Stimulated activated CD8-positive, alpha-beta memory T cell treated with anti-CD3 and anti-CD28 coated beads, Interleukin-15, amount 100 ng/mL, for 24 hours (primary cell): ENCODE measurements around the gene MEIS1.

ENCODE experiments used
- DNase-seq: peaks from one replicate; pipeline ENCODE4 v3.0.0-alpha.2; 2020; ENCODE audit warnings: low read depth

MEIS1 gene

DNA sequence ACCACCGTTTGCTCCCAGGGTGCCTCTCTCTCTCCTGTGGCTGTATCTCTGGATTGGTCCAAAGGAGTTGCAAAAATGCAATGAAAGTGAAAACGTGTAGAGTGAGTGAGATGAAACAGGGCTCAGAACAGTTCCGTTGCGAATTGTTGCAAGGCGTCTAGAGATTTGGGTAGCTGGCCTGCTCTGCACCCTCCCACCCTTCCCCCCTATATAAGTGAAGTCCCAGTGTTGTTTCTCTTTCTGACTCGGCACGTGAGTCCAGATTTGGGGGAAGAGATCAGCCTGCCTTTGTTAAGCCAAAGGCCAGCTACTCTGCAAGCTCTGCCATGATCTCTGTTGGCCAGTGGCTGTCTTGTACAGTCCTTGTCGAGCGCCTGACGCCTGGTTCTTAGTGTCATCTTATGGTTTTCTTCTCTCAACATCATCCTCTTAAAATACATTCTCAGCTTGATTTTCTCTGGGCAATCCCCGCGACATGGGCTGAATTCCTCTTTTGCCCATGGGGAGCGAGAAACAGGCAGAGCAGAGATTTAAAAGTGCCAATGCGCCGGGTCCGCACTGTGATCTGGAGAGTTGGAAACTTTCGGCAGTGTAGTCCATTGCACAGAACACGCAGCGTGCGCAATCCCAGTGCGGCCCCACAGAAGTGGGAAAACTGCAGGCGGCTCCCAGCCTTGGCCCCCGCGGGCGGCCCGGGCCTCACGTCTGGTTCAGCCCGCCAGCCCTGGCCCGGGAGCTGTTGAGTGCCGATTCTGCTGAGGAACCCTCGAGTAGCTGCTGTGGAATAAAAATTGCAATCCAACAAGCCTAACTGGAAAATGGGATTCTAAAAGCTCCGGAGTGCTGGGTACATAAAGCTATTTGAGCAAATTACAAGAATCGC is 9.3 kb downstream of the MEIS1 start:
- no peak for DNase-seq

DNA sequence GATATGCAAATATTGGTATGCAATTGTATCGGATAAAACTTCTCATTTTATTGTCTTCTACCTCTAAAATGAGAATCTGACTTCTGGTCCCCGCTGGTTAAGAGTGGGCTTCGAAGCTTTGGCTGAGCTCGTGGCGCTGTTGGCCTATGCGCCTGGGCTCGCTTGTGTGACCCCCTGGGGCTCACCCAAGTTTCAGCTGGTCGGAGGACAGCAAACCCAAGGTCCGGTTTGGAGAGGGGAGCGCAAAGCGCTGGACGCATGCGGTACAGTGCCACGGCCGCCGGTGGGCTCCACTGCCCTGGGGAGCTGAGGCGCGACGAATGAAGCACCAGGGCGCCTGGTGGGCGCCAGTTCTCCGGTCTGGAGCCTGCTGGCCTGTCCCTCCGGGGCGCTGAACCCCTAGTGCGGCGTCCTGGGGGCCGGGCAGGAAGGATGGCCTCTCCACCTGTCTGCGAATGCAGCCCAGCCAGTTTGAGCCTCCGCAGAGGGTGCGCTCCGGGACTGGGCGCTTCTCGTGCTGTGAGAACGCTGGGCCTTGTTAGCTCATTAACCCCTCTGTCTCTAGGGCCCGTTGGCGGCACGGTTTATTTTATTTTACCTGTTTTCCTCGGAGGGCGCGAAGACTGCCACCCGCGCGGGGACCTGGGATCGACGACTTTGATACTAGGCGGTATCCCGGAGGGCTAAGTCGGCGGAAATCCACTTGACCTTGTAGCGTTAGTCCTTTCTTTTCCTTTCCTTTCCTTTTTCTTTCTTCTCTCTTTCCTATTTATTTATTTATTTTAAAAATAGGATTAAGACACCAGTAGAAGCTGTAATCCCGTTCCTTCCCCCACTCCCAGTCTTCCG is 10.4 kb downstream of the MEIS1 start:
- DNase-seq: no peak

DNA sequence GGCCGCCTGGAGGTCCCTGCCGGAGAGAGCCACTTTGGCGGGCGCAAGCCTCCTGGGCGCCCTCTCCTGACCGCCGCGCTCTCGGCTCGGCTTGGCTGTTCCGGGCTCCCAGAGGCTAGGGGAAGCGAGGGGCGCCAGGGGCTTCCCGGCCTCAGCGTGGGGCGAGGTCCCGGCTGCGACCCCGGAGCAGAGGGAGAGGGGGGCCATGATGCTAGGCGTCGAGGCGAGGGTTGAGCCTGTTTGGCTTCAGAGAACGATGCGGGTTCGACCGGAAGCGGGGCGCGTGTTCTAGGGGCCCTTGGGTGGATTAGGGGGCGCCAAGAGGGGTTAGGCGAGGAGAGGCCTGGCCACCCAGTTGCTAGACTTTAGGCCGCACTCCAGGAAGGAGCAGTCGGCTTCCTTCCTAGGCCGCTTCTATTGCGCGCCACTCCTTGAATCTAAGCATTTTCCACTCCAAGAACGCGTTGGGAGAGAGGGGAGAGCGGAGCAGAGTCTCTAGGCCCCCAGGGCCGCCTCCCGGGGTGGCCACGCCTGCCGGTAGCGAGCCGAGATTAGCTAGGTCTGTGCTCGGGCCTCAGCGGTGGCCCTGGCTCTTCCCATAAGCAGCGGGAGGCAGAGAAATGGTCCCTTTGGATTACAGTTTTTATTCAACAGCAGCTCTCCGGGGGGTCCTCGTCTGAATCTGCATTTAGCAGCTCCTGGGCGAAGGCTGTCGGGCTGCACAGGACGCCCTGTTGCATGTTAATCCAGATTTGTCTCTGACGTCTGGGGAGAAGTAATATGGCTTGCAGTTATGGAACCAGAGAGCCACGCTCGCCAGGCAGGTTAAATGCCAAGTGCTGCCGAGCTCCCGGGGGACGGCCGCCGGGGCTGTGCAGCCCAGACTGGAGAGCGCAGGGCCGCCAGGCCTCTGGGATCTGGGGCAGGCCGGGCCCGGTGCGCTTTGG is 11.3 kb downstream of the MEIS1 start:
- DNase-seq: no peak

DNA sequence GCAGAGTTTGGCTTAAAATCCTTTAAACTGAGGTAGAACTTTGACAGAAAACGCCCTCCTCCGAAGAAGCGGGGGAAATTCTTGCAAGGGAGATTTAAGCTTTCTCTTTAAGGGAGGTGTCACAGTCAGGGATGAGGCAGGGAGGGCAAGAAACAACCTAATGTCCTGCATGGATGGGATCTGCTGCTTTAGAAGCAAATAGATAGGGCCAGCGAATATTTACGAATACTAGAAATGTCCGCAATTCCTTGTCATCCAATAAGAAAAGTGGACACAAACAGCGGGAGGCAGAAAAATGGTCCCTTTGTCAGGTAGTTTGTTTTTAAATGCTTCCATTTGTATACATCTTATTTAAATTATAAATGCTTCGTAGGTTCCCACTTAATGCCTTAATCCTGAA is 12.0 kb downstream of the MEIS1 start:
- DNase-seq: no peak

DNA sequence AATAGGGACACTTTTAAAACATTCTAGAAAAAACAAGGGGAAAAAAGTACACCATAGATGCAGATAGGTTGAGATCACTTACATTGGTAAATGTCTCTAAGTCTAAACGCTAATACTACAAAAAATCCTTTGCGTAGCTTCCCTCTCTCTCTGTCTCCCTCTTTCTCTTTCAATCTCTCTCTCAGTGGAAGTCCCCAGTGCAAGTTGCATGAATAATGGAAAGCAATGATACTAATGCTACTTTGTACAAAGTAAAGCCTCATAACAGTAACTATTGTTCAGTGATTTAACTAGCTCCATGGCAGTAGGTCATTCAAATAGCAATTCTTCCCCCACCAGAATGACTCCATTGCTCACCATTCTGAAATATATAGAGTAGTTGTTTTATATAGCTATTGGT is 12.8 kb downstream of the MEIS1 start:
- DNase-seq: no peak

DNA sequence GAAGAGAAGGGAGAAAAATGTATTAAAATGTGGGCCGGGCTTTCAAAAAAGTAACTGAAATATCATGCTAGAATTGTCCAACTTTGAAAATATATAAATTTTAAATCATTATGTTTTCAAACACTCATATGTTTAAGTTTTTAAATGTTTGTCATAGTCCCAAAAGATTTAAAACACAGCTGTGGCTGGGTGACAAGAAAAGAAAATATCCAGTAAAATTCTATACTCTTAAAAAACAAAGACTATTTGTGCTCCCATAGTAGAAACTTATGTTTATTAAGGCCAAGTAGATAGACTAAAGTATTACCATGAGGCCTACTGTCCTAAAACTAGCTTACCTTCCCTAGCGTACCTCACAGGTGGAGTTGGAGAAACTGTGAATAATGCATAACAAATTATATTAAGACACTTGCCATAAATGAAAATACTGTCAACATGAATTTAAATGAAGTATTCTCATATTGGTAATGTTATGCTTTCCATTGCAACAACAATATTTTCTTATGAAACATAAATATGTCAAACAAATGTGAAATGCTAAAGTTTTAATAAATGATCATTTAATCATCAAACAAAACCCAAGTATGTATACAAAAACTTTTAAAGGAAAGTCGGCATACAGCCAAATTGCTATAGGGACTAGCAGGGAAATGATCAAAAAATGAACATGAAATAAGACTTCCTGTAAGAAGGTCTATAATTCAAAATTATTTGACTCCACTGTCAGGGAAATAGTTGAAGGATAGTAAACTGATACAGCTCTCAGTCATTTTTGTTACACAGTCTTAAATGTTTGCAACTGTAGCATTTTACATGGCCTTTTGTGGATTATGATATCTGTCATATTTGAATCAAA is 13.4 kb downstream of the MEIS1 start:
- no peak for DNase-seq

DNA sequence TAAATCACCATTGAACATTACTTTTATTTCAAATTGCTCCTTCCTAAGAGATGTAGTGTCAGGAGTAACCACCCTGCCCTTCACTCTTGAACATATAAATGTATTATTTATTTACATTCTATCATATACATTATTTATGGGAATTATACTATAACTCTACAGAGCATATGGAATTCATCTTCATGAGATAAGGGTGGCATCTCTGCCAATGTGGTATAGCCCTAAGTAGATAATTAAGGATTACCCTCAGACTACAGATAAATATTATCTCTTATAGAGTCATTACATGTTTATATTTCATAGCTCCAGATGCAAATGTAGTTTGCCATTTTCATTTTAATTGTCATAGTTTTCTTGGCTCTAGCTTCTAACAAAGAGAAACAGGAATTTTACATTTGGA is 17.3 kb downstream of the MEIS1 start:
- DNase-seq: no peak

DNA sequence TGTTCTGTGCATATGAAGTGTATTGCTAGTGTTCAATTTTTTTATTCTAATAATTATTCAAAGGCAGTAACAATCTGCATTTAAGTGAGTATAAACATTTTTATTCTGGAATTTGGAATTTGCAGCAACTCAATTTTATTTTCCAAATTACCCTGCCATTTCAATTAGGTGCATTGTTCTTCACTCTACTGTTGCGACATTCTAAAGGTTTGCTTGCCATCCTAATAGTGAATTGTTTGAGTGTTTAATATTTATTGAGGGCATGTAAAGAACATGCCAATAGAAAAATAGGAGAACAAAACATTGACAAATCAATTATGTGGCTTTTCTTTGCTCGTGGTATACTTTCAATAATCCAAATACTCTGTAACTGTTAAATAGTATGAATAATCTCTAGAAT is 18.0 kb downstream of the MEIS1 start:
- DNase-seq: no peak

DNA sequence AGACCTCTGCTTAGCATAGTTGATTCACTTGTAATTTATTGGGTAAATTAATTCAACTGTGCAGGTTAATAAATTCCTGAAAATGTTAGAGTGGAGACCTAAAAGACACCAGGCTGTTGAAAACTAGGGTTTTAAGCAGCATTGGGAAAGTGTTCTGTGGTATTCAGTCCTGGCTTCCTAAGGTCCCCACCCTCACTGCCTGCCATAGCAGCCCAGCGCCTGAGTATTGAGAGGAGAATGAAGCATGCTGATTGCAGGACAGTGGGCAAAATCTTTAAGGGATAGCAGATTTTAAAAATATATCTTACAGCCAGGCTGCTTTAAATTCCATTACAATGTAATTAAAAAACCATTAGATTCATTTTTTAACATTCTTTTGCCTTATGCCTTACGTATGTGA is 20.6 kb downstream of the MEIS1 start:
- DNase-seq: no peak

DNA sequence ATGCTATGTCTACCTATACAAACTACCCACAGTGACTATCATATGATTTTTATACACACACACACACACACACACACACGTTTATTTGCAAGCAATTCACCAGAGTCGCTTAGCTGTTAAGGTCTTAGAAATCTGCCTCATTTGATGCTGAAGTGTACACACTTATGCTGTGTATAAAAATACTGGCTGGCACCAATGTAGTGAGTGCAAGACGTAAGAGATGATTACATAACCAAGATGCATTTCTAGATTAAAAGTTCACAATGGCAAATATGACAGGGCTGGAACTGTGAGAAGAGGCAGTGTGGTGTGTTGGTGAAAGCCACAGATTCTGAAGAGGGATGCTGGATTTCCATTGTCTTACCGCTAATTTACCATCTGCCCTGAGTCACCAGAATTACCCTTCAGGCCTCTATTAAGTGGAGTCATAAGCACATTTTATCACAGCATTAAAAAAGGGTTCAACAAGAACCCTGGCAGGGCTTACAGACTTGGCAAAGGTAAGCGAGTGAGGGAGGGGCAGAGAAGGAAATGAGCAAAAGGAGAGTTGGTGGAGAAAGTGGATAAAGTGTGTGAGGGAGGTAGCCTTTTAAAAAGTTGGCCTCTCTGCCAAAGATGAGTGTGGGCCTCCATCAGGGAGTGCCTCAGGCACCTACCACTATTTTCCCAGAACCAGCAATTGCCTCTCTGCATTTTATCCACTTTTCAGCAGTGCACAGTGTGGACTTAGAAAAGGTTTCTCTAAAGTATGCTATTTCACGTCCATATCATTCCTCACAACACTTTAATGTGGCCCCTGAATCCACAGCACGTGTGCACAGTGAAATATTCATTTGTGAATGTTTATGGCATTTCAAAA is 21.5 kb downstream of the MEIS1 start:
- no peak for DNase-seq

DNA sequence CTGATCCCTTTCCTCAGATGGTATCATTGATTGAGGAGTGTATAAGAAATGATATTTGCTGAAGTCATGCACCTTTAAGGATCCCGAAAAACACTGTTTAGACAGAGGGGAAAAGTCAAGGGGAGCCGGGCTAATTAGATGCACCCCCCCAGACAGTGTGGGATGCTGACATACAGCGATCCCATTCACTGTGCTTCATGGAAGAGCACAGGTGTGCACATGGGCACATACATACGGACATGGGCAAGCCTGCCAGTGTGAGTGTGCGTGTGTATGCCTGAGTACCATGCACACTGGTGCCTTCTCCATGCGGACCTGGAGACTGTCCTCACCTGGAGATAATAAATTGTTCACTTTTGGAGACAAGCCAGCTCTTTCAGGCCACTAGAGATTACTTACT is 22.6 kb downstream of the MEIS1 start:
- DNase-seq: no peak

DNA sequence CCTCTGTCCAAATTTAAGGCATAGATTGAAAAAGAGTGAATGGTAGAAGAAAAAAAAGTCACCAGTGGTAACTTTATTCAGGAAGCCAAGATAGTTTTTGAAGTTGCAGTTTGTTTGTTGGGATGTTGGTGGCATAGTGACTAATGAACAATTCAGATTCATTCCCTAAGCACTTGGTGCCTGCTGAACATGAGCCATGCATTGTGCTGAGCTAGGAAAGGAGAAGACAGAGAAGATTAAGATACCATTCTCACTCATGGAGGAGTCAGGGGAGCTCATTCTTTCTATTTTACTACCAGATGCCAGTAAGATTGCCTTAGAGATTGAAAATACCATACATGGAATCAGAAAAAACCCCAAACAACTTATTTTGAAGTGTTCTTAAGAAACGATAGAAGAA is 25.1 kb downstream of the MEIS1 start:
- DNase-seq: no peak

DNA sequence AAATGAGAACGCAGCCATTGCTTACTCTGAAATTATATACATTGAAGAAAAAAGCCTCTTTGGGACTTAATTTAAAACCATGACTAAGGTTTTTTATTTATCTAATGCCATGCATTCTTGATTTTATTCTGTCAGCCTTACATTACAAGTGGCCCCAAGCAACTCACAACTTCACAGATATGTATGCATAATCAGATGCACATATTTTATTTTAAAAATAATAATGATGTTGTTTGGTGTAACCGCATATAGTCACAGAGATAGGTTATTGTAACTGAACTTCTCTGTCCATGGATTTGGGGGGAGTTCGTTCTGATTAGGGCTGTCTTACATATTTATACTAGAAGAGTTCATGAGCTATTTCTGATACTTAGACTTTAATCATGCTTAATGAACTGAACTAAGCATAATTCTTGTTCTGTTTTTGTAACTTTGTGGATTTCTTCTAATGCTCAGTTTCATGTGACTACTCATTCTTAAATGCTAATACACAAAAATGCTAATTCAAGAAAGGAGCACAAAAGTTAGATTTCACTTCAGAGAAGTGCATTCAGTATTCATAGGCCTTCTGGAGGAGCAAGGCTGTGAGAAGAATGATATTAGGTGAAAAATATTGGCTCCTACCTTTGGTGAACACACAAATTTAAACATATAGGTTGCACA is 26.2 kb downstream of the MEIS1 start:
- no peak for DNase-seq

DNA sequence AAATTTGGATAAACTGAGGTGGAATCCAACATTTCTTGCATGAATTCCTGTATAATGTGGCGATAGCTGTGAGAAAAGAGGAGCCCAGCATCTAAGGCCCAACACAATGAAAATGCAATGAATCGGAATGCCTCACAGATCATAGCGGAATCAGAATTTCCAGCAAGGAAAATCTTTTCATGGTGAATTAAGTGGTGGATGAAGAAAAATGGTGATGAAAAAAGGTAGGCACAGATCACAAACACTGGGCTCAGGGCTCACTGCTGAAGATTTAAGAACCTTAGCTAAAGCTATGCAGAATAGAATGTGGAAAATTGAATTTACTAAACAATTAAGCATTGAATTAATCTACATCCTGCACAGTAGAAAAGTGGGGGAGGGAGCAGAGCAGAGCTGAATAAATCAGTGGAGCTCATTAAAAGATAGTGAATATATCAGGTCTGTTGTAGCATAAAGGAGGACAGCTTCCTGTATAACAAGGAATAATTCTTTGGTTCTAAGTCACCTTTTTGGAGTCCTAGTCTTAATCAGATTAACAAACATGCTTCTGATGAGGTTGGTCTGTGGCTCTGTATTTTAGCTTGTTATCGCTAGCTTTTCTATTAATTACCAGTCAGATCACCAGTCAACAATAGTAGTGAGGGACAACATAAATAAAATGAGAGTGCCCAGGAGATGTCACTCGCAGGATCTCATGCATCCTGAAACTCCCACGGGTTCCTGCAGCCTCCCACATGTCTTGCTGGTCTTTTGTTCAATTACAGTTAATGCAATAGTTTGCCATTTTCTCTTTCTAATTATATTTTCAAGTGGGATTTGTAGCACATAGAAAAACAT is 27.0 kb downstream of the MEIS1 start:
- no peak for DNase-seq

DNA sequence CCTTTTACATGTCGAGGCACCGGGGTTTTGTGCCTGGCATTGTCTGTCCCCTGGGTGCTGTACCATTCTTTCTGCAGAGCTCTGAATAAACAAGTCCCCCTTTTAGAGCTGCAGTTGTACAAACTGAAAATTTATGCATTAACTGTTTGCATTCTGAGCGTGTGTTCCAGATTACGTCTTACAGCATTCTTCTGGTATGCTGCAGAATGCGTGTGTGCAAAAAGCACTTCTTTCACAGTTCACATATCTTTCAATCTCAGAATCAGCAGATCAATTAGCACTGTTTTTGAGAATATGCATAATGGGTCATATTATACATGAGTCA is 27.5 kb downstream of the MEIS1 start:
- no peak for DNase-seq

DNA sequence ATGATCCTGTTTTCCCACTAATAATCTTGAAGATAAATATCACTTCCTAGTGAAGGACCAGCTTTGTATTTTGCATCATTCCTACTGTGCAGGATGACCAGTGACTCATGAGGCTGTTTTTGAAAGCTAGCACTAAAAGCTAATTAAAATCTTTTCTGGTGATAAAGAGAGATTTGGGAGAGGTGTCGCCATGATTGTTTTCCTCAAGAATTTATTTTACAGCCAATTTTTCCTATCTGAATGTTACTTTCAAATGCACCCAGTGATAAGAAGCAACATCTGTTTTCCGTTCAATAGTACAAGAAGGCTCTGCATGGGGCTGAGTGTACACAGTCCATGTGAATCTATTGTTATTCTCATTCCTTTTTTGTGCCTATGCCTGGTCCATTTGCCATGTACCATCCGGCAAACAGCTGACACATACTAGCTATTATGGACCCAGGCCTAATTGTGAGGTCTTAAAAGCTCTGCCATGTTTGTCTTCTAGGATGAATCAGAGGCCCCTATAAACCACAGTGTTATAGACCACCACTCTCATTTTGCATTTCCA is 28.4 kb downstream of the MEIS1 start:
- DNase-seq: no peak

DNA sequence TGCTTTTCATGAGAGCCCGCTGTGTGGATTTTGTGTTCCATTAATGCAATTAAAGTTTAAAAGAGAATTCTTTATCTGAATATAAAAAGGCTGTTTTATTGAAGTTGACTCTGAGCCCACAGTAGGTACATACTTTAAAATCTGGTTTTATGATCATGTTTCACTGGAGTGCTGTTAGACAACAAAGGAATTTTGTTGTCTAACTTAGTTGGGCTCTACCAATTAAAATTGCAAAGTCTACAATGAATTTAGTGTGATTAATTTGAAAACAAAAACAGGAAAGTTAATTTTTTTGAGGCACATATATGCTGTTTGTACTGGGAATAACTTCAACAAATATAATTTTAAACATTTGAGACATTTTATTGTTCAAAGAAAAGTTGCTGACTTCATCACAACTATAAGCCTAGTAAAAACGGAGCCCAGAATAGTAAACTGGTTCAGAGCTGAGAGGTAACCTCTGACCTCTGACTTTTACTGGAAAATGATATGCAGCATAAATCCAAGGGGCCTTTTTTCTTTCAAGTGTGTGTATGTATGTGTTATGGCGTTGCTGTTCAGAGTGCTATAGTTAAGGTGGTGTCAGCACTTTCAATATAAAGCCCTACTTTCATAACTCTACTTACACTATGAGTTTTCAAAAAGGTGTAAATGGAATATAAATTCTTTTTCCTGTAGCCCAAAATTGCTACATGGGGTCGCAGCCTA is 30.2 kb downstream of the MEIS1 start:
- DNase-seq: no peak

DNA sequence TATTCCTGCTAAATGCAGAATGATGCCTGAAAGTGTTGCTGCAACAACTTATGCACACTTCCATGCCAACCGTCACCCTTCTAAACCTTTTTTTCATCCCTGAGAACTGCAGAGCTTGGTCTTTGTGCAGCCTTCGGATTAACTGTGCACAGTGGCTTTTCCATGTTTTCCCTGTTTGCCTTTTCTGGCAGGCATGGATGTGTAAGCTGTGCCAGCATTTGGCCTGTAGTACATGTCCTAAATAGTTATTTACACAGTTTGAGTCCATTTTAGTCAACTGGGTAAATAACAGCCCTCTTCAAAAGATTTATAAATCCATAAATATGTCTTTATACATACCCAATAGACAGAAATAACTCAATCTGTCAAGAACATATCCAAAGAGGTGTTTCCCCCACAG is 31.5 kb downstream of the MEIS1 start:
- no peak for DNase-seq
